Measurements from ENCODE around the gene ATP9A.

GRCh38 chr20:51750770-51751388, 17.3 kb downstream of the ATP9A start:
- TF ChIP-seq, protein P1, sequence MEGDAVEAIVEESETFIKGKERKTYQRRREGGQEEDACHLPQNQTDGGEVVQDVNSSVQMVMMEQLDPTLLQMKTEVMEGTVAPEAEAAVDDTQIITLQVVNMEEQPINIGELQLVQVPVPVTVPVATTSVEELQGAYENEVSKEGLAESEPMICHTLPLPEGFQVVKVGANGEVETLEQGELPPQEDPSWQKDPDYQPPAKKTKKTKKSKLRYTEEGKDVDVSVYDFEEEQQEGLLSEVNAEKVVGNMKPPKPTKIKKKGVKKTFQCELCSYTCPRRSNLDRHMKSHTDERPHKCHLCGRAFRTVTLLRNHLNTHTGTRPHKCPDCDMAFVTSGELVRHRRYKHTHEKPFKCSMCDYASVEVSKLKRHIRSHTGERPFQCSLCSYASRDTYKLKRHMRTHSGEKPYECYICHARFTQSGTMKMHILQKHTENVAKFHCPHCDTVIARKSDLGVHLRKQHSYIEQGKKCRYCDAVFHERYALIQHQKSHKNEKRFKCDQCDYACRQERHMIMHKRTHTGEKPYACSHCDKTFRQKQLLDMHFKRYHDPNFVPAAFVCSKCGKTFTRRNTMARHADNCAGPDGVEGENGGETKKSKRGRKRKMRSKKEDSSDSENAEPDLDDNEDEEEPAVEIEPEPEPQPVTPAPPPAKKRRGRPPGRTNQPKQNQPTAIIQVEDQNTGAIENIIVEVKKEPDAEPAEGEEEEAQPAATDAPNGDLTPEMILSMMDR (IDR thresholded peaks at IDR 0.05), result no peak
- TF ChIP-seq POLR2A (IDR thresholded peaks at IDR 0.05), result no peak
